ENCODE measurements around the gene POLR2I. TPM values are rescaled to one million over a fixed set of nuclear protein-coding genes. Genes with fewer than 3 reads are reported as not detected.

Gene POLR2I
- total RNA-seq, 1 experiment from 2014 or later = 165 TPM

- TF ChIP-seq CREB1 (CRISPR knock-in tag; IDR thresholded peaks at IDR 0.05) (no peak), ZNF425 (CRISPR knock-in tag; conservative IDR thresholded peaks at IDR 0.05) (no peak), ATF3 (CRISPR knock-in tag; conservative IDR thresholded peaks at IDR 0.05) (no peak), NR1H2 (CRISPR knock-in tag; IDR thresholded peaks at IDR 0.05) (no peak), HMGA2 (CRISPR knock-in tag; IDR thresholded peaks at IDR 0.05) (no peak), TCF7 (CRISPR knock-in tag; IDR thresholded peaks at IDR 0.05; ENCODE audit: low read depth) (no peak)
Observed at GRCh38 chr19:36084231-36085009, 30.3 kb downstream of the POLR2I start (continued).

- Mint-ChIP-seq H3K27ac (no peak overlapping the region), H3K27me3 (ENCODE audit: low read depth) (no peaks in the 10 kb centered on the region), H3K36me3 (peaks cover 62% of the 10 kb centered on the region), H3K9me3 (no peaks in the 10 kb centered on the region), H3K4me3 (no peak overlapping the region), H3K4me1 (no peaks in the 10 kb centered on the region)
- no peak for TF ChIP-seq GRHL2 (CRISPR knock-in tag; IDR thresholded peaks at IDR 0.05; ENCODE audit: insufficient replicate concordance, severe bottlenecking)
- no peak for TF ChIP-seq ZNF425 (CRISPR knock-in tag; conservative IDR thresholded peaks at IDR 0.05)
- no peak for TF ChIP-seq CBFB (CRISPR knock-in tag; IDR thresholded peaks at IDR 0.05; ENCODE audit: low read depth)
- TF ChIP-seq ZNF416 (CRISPR knock-in tag; IDR thresholded peaks at IDR 0.05) = no peak
- no peak for TF ChIP-seq JAZF1 (CRISPR knock-in tag; IDR thresholded peaks at IDR 0.05)
- TF ChIP-seq ATF2 (CRISPR knock-in tag; IDR thresholded peaks at IDR 0.05; ENCODE audit: borderline replicate concordance, low read depth) = no peak
- ChIA-PET POLR2A (no interaction called here), CTCF (no interaction called here)
- no peak for DNase-seq (ENCODE audit: low spot score)
- ATAC-seq = no peak
Observed at GRCh38 chr19:36082916-36083315, 31.8 kb downstream of the POLR2I start.

DNA sequence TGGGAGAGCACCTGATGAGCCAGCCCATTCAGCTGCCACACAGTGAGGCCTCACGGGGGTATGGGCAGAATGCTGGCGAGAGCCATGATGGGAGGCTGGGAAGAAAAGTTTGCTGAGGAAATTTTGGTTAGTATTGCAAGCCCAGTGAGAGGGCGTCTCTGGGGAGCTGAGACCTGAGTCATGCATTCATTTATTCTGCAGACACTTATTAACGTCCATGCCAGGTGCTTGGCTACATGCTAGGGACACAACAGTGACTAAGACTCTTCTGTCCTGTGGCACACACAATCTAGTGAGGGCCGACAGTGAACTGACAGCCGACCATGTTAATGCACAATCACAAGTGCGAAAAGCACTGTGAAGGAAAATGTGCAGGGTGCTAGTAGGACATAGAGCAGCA is 32.8 kb downstream of the POLR2I start:
- no peaks in the 10 kb centered on the region for H3K4me1 Mint-ChIP-seq
- H3K27ac Mint-ChIP-seq = no peak overlapping the region
- no peak for ATAC-seq
- TF ChIP-seq, protein P1, sequence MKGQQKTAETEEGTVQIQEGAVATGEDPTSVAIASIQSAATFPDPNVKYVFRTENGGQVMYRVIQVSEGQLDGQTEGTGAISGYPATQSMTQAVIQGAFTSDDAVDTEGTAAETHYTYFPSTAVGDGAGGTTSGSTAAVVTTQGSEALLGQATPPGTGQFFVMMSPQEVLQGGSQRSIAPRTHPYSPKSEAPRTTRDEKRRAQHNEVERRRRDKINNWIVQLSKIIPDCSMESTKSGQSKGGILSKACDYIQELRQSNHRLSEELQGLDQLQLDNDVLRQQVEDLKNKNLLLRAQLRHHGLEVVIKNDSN (CRISPR knock-in tag; IDR thresholded peaks at IDR 0.05) = no peak
- no peak for TF ChIP-seq HMGXB4 (CRISPR knock-in tag; IDR thresholded peaks at IDR 0.05)
- no peak for TF ChIP-seq JAZF1 (CRISPR knock-in tag; IDR thresholded peaks at IDR 0.05)
- TF ChIP-seq NR3C1 (CRISPR knock-in tag; conservative IDR thresholded peaks at IDR 0.05; ENCODE audit: low read depth) = no peak
- TF ChIP-seq RELA (CRISPR knock-in tag; IDR thresholded peaks at IDR 0.05; ENCODE audit: borderline replicate concordance) = no peak
- no peak for TF ChIP-seq ZNF423 (CRISPR knock-in tag; IDR thresholded peaks at IDR 0.05)
- TF ChIP-seq MAX (CRISPR knock-in tag; IDR thresholded peaks at IDR 0.05) = no peak
- no peak for TF ChIP-seq ZNF425 (CRISPR knock-in tag; conservative IDR thresholded peaks at IDR 0.05)
- no peak for DNase-seq (ENCODE audit: low spot score)
- POLR2A ChIA-PET = no interaction called here
- CTCF ChIA-PET = no interaction called here
- H3K27me3 Mint-ChIP-seq (ENCODE audit: low read depth) = no peaks in the 10 kb centered on the region
- no peak overlapping the region for H3K4me3 Mint-ChIP-seq
- H3K36me3 Mint-ChIP-seq = peaks cover 66% of the 10 kb centered on the region
- H3K9me3 Mint-ChIP-seq = no peaks in the 10 kb centered on the region

All from WTC11 (cell line).